HT-29 (cell line): ENCODE results near the gene RPL9. TPM values are rescaled to one million over a fixed set of nuclear protein-coding genes. Genes with fewer than 3 reads are reported as not detected.
"Not testable (repeated sequence)": the region's sequence is repeated elsewhere in the genome, so short reads cannot be mapped to it uniquely, and the experiment has no call there.

Experiments
- DNase-seq: peaks from one replicate; pipeline ENCODE4 v3.0.0-alpha.2; 2015; ENCODE audit warnings: low spot score
- total RNA-seq: library from RNA; depleted of rRNA; stranded (reverse); fragments of >200 nt; shearing (Covaris generic); gene quantifications from 2 replicates; pipeline ENCODE4 v1.2.3, GENCODE V29; 2014

Gene RPL9
- total RNA-seq, 1 experiment from 2014 or later, result 1,285 TPM

DNA sequence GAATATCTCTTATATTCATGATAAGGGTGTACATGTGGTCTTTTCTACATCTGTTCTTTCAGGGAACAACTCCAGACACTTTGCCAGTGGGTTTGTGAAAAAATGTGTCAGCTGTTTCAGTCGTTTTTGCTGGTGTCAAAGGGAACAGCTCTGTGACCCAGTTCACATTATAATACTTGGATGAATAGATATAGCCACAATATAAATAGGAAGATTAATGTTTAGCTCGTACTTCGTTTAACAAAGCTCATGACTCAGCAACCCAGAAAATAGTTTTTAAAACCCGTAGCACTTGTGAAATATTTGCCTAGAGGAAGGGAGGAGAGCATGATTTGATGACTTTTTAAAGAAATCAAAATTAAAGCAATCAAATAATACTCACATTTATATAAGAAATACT is 8.0 kb upstream of the RPL9 start:
- peak; percentile 46 for DNase-seq

DNA sequence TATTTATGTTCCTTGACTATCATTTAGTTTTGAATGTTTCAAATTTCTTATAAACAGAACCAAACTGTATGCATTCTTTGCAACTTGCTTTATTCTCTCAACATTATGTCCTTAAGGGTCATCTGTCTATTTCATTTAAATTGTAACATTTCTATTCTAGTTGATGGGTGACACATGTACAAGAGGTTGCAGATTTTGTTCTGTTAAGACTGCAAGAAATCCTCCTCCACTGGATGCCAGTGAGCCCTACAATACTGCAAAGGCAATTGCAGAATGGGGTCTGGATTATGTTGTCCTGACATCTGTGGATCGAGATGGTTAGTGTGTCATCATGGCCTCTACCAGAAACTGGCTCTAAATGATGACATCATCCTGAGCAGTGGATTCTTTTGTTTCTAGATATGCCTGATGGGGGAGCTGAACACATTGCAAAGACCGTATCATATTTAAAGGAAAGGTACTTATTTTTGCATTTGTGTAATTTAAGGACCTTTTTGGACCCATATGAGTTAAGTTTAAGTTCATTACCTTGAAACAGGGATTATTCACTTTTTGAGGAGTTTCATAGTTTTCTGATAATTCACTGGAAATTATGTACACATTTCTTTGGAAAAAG is 6.3 kb upstream of the RPL9 start:
- peak; percentile 43 for DNase-seq

DNA sequence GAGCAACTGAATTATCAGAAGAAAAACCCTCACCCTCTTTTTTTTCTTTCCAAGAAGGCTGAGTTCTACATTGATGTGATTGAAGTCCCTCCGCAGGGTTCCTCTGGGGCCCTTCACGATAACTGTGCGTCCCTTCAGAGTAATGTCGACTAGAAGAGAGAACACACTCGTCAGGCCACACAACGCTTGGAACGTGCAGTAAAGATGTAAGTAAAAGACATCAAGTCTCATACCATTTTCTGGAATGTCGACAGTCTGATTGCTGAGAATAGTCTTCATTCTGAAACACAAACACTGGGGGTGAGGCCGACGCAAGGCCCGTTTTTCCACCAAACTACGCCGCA is 589 bp downstream of the RPL9 start:
- DNase-seq, result not testable (repeated sequence)

GRCh38 chr4:39456946-39457763 is 1.6 kb downstream of the RPL9 start:
- no peak for DNase-seq

DNA sequence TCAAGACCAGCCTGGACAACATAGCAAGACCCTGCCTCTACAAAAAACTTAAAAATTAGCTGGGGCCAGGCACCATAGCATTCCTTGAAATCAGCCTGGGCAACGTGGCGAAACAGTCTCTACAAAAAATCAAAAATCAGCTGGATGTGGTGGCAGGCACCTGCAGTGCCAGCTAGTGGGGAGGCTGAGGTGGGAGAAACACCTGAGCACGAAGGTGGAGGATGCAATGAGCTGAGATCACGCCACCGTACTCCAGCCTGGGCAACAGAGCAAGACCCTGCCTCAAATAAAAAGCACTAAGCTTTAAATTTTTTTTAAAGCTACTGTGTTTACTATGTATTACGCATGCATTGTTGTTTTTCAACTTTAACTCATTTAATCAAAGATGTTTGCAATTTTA is 3.2 kb downstream of the RPL9 start:
- no peak for DNase-seq

DNA sequence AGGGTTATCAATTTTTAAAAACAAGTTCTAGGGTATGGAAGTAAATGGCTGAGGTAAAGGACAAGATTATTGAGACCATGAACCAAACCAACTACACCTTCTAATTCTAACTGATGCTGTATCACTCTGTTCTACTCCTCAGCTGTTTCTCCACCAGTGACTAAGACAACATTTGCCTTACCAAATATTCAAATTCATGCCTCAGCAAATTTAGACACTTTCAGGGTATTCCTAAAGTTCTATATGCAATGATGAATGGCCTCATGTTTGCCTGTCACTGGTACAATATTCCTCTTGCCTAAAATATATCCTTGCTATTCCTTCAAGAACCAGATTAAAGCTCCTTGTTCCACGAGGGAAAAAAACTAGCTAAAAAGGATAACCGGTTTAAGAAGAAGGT is 5.0 kb downstream of the RPL9 start:
- DNase-seq, result no peak

DNA sequence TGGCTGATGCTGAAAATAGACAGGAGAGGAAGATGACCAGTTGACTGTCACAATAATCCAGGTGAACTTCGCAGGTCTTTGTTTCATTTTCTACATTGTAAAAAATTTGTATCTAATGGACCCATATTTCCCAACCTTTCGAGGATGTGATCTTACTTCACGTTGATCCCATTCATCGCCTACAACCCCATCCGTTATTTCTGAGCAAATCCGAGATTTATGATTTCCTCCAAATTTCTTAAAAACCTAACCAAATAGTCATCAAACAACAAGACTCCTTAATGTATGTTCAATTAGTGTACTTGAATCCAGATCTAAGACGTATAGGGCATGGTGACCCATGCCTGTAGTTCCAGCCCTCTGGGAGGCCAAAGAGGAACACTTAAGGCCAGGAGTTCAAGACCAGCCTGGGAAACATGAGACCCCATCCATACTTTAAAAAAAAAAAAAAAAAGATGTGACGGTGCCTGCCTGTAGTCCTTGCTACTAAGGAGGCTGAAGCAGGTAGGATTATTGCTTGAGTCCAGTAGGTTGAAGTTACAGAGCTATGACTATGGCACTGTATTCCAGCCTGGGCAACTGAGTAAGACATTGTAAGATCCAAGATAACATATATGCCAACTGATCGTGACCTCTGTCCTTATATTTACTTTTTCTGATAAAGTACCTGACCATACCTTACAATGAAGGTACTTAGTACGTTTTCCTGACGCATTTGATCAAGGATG is 5.7 kb downstream of the RPL9 start:
- DNase-seq, result no peak

GRCh38 chr4:39452153-39452859 is 6.4 kb downstream of the RPL9 start:
- DNase-seq, result no peak

GRCh38 chr4:39451423-39452023 is 7.2 kb downstream of the RPL9 start:
- DNase-seq, result no peak

GRCh38 chr4:39450618-39451017 is 8.1 kb downstream of the RPL9 start:
- DNase-seq, result no peak

- peak; percentile 87 for DNase-seq
These were observed 11.7 kb downstream of the RPL9 start for GRCh38 chr4:39446842-39447573.

DNA sequence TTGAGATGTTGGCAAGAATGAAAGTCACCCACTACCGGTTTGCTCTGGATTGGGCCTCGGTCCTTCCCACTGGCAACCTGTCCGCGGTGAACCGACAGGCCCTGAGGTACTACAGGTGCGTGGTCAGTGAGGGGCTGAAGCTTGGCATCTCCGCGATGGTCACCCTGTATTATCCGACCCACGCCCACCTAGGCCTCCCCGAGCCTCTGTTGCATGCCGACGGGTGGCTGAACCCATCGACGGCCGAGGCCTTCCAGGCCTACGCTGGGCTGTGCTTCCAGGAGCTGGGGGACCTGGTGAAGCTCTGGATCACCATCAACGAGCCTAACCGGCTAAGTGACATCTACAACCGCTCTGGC is 12.3 kb downstream of the RPL9 start:
- DNase-seq, result no peak

- DNase-seq, result no peak
These were observed 15.7 kb downstream of the RPL9 start for GRCh38 chr4:39442998-39443397.

DNA sequence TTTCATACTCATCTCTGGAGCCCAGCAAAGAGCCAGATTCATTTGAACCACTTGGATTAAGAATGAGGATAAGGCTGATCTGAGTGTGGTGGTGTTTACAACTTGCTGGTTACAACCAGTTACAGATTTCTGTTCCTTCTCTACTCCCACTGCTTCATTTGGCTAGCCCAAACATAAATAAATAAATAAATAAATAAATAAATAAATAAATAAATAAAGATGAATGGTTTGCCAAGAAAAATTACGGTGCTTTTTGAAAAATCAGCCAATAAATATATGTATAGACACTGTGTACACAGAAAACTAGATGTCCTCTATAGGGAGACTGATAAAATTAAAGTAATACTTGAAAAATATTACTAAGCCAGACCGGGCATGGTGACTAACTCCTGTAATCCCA is 17.1 kb downstream of the RPL9 start:
- DNase-seq, result no peak

GRCh38 chr4:39435659-39436563 is 22.8 kb downstream of the RPL9 start:
- DNase-seq, result no peak

- no peak for DNase-seq
These were observed 24.7 kb downstream of the RPL9 start for GRCh38 chr4:39433878-39434492.

DNA sequence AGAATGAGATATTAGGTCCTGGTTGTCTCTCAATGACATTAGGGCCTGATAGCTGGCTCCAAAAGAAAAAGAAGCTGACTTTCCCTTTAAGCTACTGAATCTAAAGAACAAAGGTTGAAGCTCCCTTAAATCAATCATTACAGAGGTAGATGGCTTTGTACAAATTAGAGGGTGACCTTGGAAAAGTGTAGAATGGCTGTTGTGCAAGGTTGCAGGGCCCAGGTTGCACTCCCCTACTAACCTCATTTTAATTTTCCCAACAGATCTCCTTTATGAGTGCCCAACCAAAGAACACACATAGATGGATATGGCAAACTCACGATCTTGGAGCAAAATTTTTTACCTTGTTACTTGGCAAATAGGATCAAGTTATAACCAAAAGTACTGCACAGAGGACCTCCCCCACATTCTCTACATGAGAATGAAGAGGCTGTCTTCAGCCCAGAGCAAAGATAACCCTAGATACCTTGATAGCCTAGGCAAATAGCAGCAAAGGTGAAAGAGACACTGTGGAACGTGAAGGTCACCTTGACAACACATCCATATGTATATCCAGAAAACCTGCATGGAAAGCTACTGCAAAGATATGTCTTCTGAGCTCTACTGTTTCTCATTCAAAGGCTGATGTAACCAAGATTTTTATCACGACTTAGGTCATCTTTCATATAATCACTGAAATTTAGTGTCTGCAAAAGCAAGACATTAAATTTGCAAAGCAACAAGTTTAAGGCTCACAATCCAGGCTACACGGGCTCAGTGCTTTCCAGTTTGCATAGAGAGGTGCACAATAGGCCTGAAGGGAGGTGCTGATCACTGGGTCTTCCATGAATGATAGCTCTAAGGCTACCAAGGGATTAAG is 29.0 kb downstream of the RPL9 start:
- no peak for DNase-seq

DNA sequence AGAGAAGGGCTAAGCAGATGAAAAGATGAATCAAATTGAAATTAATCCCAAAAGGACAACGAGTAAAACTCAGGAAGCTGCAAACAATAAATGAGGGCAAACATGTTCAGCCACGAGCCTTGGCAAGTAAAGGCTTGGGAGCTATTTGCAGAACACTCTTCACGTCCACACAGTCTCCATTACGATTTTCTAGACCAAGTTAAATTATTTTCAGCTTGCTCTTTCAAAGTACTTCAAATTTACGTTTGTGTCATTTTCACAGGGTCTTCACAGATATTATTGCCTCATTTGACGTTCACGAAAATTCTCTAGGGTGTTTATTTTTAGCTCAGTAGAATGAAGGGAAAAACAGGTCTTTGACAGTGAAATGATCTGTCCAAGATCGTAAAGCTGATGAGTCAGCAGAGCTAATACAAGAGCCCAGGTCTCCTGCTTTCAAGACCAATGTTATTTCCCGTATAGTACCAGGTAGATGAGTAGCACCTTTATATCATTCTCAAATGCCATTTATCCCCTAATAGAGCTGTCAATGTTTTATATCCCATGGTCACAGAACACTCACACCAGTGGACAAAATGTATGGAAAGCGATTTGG is 31.1 kb downstream of the RPL9 start:
- DNase-seq, result no peak
